ENCODE data around the gene BAIAP2L2.

The BAIAP2L2 gene

GRCh38 chr22:38083931-38084631 lies 26.4 kb downstream of the BAIAP2L2 start, which contains the start of gene SLC16A8:
Gene SLC16A8, minus strand, starts transcription at chr22:38084184. Its CDS starts 1,311 bp downstream, at chr22:38082873.
- no peak within 1 kb of the TSS for H3K4me3 ChIP-seq (ENCODE audit: low read depth, low read length)
- POLR2A ChIA-PET, result no interaction called here
- TF ChIP-seq CTCF (IDR thresholded peaks at IDR 0.05; ENCODE audit: insufficient read depth, low read length, missing control alignments), result no peak
- no peak for DNase-seq (ENCODE audit: low read depth, low spot score)
- CTCF ChIA-PET, result no interaction called here

GRCh38 chr22:38082986-38083710 lies 27.3 kb downstream of the BAIAP2L2 start:
- H3K4me3 ChIP-seq (ENCODE audit: low read depth, low read length), result no peak overlapping the region
- ChIA-PET CTCF (no interaction called here), POLR2A (no interaction called here)
- no peak for TF ChIP-seq CTCF (IDR thresholded peaks at IDR 0.05; ENCODE audit: insufficient read depth, low read length, missing control alignments)
- DNase-seq (ENCODE audit: low read depth, low spot score), result no peak

GRCh38 chr22:38081941-38082828 lies 28.3 kb downstream of the BAIAP2L2 start:
- no peak for DNase-seq (ENCODE audit: low read depth, low spot score)
- ChIA-PET CTCF (interaction anchor here (0.9 to 1.4 kb wide), 3 partner anchors 10 to 271 kb away, joined by 3 read pairs; no protein-coding TSS in a partner anchor), POLR2A (no interaction called here)
- TF ChIP-seq CTCF (IDR thresholded peaks at IDR 0.05; ENCODE audit: insufficient read depth, low read length, missing control alignments), result no peak
- H3K4me3 ChIP-seq (ENCODE audit: low read depth, low read length), result no peak overlapping the region; the same call in 1 of the 2 replicates

GRCh38 chr22:38081636-38081940 lies 28.9 kb downstream of the BAIAP2L2 start:
- CTCF ChIA-PET, result interaction anchor here (0.9 to 1.4 kb wide), 3 partner anchors 10 to 271 kb away, joined by 3 read pairs; no protein-coding TSS in a partner anchor
- POLR2A ChIA-PET, result no interaction called here
- TF ChIP-seq CTCF (IDR thresholded peaks at IDR 0.05; ENCODE audit: insufficient read depth, low read length, missing control alignments), result no peak
- peak overlapping the region; percentile 48; the same call in 1 of the 2 replicates for H3K4me3 ChIP-seq (ENCODE audit: low read depth, low read length)
- no peak for DNase-seq (ENCODE audit: low read depth, low spot score)

GRCh38 chr22:38080850-38081635 lies 29.4 kb downstream of the BAIAP2L2 start:
- peak overlapping the region; percentile 48 for H3K4me3 ChIP-seq (ENCODE audit: low read depth, low read length)
- CTCF ChIA-PET, result interaction anchor here (0.9 to 1.4 kb wide), 3 partner anchors 11 to 272 kb away, joined by 3 read pairs; no protein-coding TSS in a partner anchor
- TF ChIP-seq CTCF (IDR thresholded peaks at IDR 0.05; ENCODE audit: insufficient read depth, low read length, missing control alignments), result no peak
- POLR2A ChIA-PET, result no interaction called here
- no peak for DNase-seq (ENCODE audit: low read depth, low spot score)
